ENCODE data around the gene RNU6-9.

The RNU6-9 gene

GRCh38 chr19:906480-906879 lies 13.2 kb downstream of the RNU6-9 start:
- no peak overlapping the region for H3K27ac ChIP-seq (ENCODE audit: extremely low read depth, low read depth, low read length)
- CTCF ChIA-PET: no interaction called here
- no peaks in the 10 kb centered on the region; a peak in 1 of 3 replicates for H3K36me3 ChIP-seq (ENCODE audit: control insufficient read depth in 2 of 2, insufficient read depth in 1 of 2, low read length in 2 of 2)
- POLR2A ChIA-PET: interaction anchor here (0.7 kb wide), 1 partner anchor 375 kb away, joined by 5 read pairs; no protein-coding TSS in a partner anchor
- H3K4me1 ChIP-seq (ENCODE audit: control insufficient read depth, insufficient read depth, low read length): no peaks in the 10 kb centered on the region; the same call in 1 of the 2 replicates
- H3K4me3 ChIP-seq (ENCODE audit: low read depth, low read length): no peak overlapping the region
- no peak for TF ChIP-seq ZNF776 (tag by site-specific recombination; IDR thresholded peaks at IDR 0.05; ENCODE audit: borderline replicate concordance)
- no peak for TF ChIP-seq TCF7L2 (IDR thresholded peaks at IDR 0.05; ENCODE audit: borderline replicate concordance, low read depth, low read length)
- TF ChIP-seq ZNF513 (tag by site-specific recombination; IDR thresholded peaks at IDR 0.05): no peak
- TF ChIP-seq ZNF302 (tag by site-specific recombination; IDR thresholded peaks at IDR 0.05; ENCODE audit: low read depth): no peak
- TF ChIP-seq ZNF830 (tag by site-specific recombination; IDR thresholded peaks at IDR 0.05; ENCODE audit: low read depth): no peak
- TF ChIP-seq ZNF473 (tag by site-specific recombination; IDR thresholded peaks at IDR 0.05): no peak
- TF ChIP-seq ZNF133 (tag by site-specific recombination; IDR thresholded peaks at IDR 0.05): no peak
- no peak for TF ChIP-seq ZNF660 (tag by site-specific recombination; IDR thresholded peaks at IDR 0.05)
- TF ChIP-seq ZNF548 (tag by site-specific recombination; IDR thresholded peaks at IDR 0.05): no peak
- no peak for TF ChIP-seq ZNF639 (tag by site-specific recombination; IDR thresholded peaks at IDR 0.05)
- no peak for TF ChIP-seq BCL11A (tag by site-specific recombination; IDR thresholded peaks at IDR 0.05; ENCODE audit: low read depth)
- TF ChIP-seq ZNF148 (tag by site-specific recombination; IDR thresholded peaks at IDR 0.05; ENCODE audit: borderline replicate concordance): no peak
- no peak for TF ChIP-seq ZNF157 (tag by site-specific recombination; IDR thresholded peaks at IDR 0.05)
- no peak for TF ChIP-seq GLI2 (tag by site-specific recombination; IDR thresholded peaks at IDR 0.05; ENCODE audit: borderline replicate concordance, low read depth)
- no peak for TF ChIP-seq PRDM2 (tag by site-specific recombination; IDR thresholded peaks at IDR 0.05; ENCODE audit: borderline replicate concordance)
- no peak for TF ChIP-seq ZNF623 (tag by site-specific recombination; IDR thresholded peaks at IDR 0.05)
- no peak for TF ChIP-seq ZNF701 (tag by site-specific recombination; IDR thresholded peaks at IDR 0.05)
- no peak for TF ChIP-seq ZNF654 (tag by site-specific recombination; IDR thresholded peaks at IDR 0.05; ENCODE audit: low read depth)
- no peak for TF ChIP-seq ZNF837 (tag by site-specific recombination; IDR thresholded peaks at IDR 0.05)
- TF ChIP-seq ZBTB44 (tag by site-specific recombination; IDR thresholded peaks at IDR 0.05): no peak
- no peaks in the 10 kb centered on the region for H3K9me3 ChIP-seq (ENCODE audit: control insufficient read depth, insufficient read depth, low read depth, low read length)
